ENCODE measurements around the gene SNRNP25.

SNRNP25 gene

DNA sequence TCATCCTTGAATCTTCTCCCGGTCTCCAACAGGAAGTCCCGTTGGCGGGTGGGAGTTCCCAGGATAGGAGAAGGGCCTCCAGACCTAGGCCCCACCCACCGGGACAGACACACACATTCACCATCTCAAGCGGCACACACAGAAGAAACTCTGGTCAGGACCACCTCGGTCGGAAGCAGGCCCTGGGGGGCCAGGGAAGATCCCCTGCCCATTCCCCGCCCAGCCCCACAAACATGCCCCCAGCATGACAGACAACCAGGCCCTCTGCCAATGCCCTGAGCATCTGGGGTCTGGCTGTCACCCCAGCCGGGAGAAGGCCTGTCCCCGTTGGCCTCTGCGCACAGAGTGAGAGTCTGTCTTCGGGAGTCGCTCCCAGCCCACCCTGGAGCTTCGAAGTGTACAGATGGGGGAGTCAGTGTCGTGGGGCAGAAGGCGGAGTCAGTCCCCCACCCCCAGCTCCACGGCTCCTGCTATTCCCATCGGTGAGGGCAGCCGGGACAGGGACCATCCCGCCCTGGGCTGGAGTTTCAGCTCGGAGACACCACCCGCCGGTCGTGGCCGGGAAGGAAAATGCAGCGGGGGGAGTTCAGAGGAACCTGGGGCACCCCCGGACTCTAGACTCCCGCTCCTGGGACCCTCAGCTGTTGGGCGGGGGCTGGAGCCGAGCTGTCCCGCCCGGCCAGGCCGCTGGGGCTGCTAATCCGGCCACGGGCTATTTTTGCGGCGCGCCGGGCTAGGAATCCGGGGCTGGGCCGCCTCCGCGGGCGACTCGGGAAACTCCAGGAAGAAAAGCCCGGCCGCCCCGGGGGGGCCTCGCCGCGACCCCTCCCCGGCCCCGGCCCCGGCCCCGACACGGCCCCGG, 18.1 kb downstream of the SNRNP25 start:
- no peak for DNase-seq
- Histone ChIP-seq H3K36me3 (ENCODE audit: control insufficient read depth, insufficient read depth, low read length) (no peaks in the 10 kb centered on the region), H3K27me3 (replicated peaks; ENCODE audit: control insufficient read depth, insufficient read depth, low read length, poor library complexity, severe bottlenecking) (peaks cover 7% of the 10 kb centered on the region), H3K4me3 (ENCODE audit: insufficient read depth, low read depth, low read length, poor library complexity, severe bottlenecking) (no peak overlapping the region), H3K4me1 (ENCODE audit: control insufficient read depth, insufficient read depth, low read length, poor library complexity, severe bottlenecking) (peaks cover 8% of the 10 kb centered on the region), H3K9me3 (ENCODE audit: control insufficient read depth, low read length) (no peaks in the 10 kb centered on the region), H3K27ac (ENCODE audit: insufficient read depth, low read length, poor library complexity, severe bottlenecking) (no peak overlapping the region)

DNA sequence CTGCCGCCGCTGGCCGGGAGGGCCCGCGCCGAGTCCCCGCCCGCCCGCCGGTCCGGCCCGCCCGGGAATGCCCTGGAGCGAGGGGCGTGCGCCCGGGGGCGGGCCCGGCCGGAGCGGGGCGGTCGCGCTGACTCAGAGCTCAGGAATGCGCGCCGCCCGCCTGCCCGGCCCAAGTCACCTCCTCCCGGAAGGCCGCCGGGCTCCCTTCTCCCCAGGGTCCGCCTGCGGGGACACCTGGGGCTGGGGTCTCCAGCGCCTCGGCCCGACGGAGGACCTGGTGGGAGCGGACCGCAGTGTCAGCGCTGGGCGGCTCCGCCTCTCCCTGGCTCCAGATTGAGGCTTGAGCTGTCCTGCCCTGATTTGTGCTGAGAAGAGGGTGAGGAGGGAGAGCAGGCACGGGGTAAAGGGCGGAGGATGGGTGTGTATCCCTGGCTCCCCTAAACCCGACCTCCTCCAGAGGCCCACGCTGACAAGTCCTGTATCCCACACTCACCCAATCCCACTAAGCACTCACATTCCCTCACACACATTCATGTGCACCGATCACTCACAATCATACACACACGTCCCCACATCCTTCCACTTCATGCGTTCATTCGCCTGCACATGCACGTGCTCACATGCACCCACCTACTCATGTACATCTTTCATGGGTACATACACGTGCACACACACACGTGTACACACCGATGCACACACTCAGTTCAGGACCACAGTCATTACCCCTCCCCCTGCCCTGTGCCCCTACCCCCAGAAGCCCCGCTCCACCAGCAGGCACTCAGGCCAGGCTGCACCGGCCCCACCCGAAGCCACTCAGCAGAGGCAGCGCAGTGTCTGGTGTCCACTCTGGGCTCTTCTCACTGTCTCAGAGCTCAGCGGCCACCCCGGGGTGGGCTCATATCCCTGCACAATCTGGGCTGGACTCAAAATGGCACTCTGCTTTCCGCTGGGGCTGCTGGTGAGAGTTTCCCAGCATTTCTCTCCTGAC, 19.2 kb downstream of the SNRNP25 start, which contains the start of gene RHBDF1:
Gene RHBDF1 (minus strand): TSS at position 71 of the 988 bp plus-strand sequence. CDS start 7,616 bp downstream, outside the sequence.
- no peak for DNase-seq
- H3K27ac ChIP-seq (ENCODE audit: insufficient read depth, low read length, poor library complexity, severe bottlenecking): no peak within 1 kb of the TSS
- H3K36me3 ChIP-seq (ENCODE audit: control insufficient read depth, insufficient read depth, low read length): no peaks in the 10 kb centered on the region
- H3K4me1 ChIP-seq (ENCODE audit: control insufficient read depth, insufficient read depth, low read length, poor library complexity, severe bottlenecking): peaks cover 15% of the 10 kb centered on the region
- no peaks in the 10 kb centered on the region for H3K9me3 ChIP-seq (ENCODE audit: control insufficient read depth, low read length)
- H3K27me3 ChIP-seq (replicated peaks; ENCODE audit: control insufficient read depth, insufficient read depth, low read length, poor library complexity, severe bottlenecking): peaks cover 7% of the 10 kb centered on the region
- H3K4me3 ChIP-seq (ENCODE audit: insufficient read depth, low read depth, low read length, poor library complexity, severe bottlenecking): no peak within 1 kb of the TSS

- peaks cover 23% of the 10 kb centered on the region for H3K4me1 ChIP-seq (ENCODE audit: control insufficient read depth, insufficient read depth, low read length, poor library complexity, severe bottlenecking)
- no peak overlapping the region for H3K4me3 ChIP-seq (ENCODE audit: insufficient read depth, low read depth, low read length, poor library complexity, severe bottlenecking)
- DNase-seq: no peak
- peaks cover 7% of the 10 kb centered on the region for H3K27me3 ChIP-seq (replicated peaks; ENCODE audit: control insufficient read depth, insufficient read depth, low read length, poor library complexity, severe bottlenecking)
- no peaks in the 10 kb centered on the region for H3K9me3 ChIP-seq (ENCODE audit: control insufficient read depth, low read length)
- no peak overlapping the region for H3K27ac ChIP-seq (ENCODE audit: insufficient read depth, low read length, poor library complexity, severe bottlenecking)
- no peaks in the 10 kb centered on the region for H3K36me3 ChIP-seq (ENCODE audit: control insufficient read depth, insufficient read depth, low read length)
Observed at GRCh38 chr16:74051-74746, 20.6 kb downstream of the SNRNP25 start.

- no peak overlapping the region for H3K4me3 ChIP-seq (ENCODE audit: insufficient read depth, low read depth, low read length, poor library complexity, severe bottlenecking)
- peaks cover 23% of the 10 kb centered on the region for H3K4me1 ChIP-seq (ENCODE audit: control insufficient read depth, insufficient read depth, low read length, poor library complexity, severe bottlenecking)
- H3K9me3 ChIP-seq (ENCODE audit: control insufficient read depth, low read length): no peaks in the 10 kb centered on the region
- no peak overlapping the region for H3K27ac ChIP-seq (ENCODE audit: insufficient read depth, low read length, poor library complexity, severe bottlenecking)
- no peaks in the 10 kb centered on the region for H3K36me3 ChIP-seq (ENCODE audit: control insufficient read depth, insufficient read depth, low read length)
- peaks cover 7% of the 10 kb centered on the region for H3K27me3 ChIP-seq (replicated peaks; ENCODE audit: control insufficient read depth, insufficient read depth, low read length, poor library complexity, severe bottlenecking)
- DNase-seq: no peak
Observed at GRCh38 chr16:74747-75334, 21.2 kb downstream of the SNRNP25 start.

DNA sequence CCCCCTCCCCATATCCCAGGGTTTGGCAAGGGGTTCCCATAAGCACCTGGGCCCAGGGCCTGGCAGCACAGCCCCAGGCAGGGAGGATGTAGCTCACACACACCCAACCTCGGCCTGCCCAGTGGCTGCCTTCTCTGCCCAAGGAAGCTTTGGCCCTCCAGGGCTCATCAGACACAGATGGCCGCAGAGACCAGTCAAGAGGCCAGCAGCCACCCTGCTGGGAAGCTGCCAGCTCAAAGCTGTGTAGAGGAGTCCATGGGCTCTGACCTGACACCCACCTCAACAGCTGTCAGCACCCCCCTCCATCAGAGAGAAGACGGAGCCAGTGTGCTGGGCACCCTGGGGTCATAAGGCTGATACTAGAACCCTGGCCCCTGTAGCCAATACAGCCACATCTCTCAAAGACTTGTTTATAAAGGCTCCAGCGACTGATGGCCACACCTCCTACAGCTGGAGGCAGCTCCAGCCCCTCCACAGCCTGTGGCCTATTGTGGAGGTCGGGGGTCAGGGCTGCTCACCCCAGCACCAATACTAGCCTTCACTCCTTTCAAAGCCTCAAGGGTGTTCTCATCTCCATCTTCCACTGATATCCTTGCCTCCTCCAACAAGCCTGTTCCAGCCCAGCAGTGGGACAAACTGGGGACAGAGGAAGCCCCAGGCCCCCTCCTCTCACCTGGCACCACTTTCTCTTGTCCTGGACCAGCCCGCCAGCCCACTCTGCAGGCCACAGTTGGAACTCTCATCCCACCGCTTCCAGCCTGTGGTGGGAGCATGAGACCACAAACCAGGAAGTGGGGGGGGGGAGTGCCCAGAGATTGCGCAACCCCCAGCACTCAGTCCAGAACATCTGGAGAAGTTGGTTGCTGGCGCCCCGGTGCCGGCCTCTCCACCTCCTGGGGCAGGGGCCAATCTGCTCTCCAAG, 22.2 kb downstream of the SNRNP25 start:
- Histone ChIP-seq H3K4me3 (ENCODE audit: insufficient read depth, low read depth, low read length, poor library complexity, severe bottlenecking) (no peak overlapping the region), H3K27me3 (replicated peaks; ENCODE audit: control insufficient read depth, insufficient read depth, low read length, poor library complexity, severe bottlenecking) (peaks cover 7% of the 10 kb centered on the region), H3K36me3 (ENCODE audit: control insufficient read depth, insufficient read depth, low read length) (no peaks in the 10 kb centered on the region), H3K4me1 (ENCODE audit: control insufficient read depth, insufficient read depth, low read length, poor library complexity, severe bottlenecking) (peaks cover 23% of the 10 kb centered on the region), H3K27ac (ENCODE audit: insufficient read depth, low read length, poor library complexity, severe bottlenecking) (no peak overlapping the region), H3K9me3 (ENCODE audit: control insufficient read depth, low read length) (no peaks in the 10 kb centered on the region)
- DNase-seq: peak in 1 of 3 donors; percentile 11

DNA sequence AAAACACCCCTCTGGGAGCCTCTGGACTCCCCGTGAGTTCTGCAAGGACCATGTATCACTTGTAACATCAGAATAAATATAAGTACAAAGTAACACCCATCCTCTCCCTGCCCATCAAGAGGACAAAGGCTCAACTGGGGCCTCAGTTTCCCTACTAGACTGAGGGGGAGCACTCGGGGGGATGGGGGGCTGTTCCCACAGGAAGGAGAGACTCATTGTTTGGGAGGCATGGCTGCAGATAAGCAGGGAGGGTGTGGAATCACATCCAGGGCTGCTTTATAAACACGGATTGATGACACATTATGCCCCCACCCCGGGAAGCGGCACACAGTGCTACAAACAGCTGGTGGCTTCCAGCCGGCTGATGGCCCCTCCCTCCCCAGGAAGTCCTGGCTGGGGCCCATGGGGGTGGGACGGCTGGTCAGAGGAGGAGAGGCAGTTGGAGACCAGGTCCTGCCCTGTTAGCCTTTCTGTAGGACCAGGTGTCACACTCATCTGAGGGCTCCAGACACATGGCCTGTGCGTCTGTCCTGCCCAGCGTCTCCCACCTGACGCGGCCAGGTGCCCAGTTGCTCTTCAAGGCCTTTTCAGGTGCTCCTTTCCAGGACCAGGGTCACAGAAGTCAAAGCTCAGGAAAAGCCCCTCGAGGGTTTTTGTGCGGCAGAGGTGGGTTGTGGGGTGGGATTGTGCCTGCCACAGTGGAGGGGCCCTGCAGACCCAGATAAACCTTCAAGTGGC, 23.1 kb downstream of the SNRNP25 start:
- peaks cover under 1% of the 10 kb centered on the region for H3K27me3 ChIP-seq (replicated peaks; ENCODE audit: control insufficient read depth, insufficient read depth, low read length, poor library complexity, severe bottlenecking)

GRCh38 chr16:77273-77806, 23.7 kb downstream of the SNRNP25 start:
- Histone ChIP-seq H3K27ac (ENCODE audit: insufficient read depth, low read length, poor library complexity, severe bottlenecking) (peak overlapping the region; percentile 53), H3K9me3 (ENCODE audit: control insufficient read depth, low read length) (no peaks in the 10 kb centered on the region), H3K27me3 (replicated peaks; ENCODE audit: control insufficient read depth, insufficient read depth, low read length, poor library complexity, severe bottlenecking) (no peaks in the 10 kb centered on the region), H3K4me1 (ENCODE audit: control insufficient read depth, insufficient read depth, low read length, poor library complexity, severe bottlenecking) (peaks cover 23% of the 10 kb centered on the region), H3K4me3 (ENCODE audit: insufficient read depth, low read depth, low read length, poor library complexity, severe bottlenecking) (peak overlapping the region; percentile 81), H3K36me3 (ENCODE audit: control insufficient read depth, insufficient read depth, low read length) (no peaks in the 10 kb centered on the region)
- peak in 2 of 3 donors; percentile 5 to 11 for DNase-seq

More for the DNA sequence above, 23.1 kb downstream of the SNRNP25 start:
- H3K4me1 ChIP-seq (ENCODE audit: control insufficient read depth, insufficient read depth, low read length, poor library complexity, severe bottlenecking): peaks cover 23% of the 10 kb centered on the region
- H3K36me3 ChIP-seq (ENCODE audit: control insufficient read depth, insufficient read depth, low read length): no peaks in the 10 kb centered on the region
- peak overlapping the region; percentile 81 for H3K4me3 ChIP-seq (ENCODE audit: insufficient read depth, low read depth, low read length, poor library complexity, severe bottlenecking)
- H3K9me3 ChIP-seq (ENCODE audit: control insufficient read depth, low read length): no peaks in the 10 kb centered on the region
- DNase-seq: no peak
- no peak overlapping the region for H3K27ac ChIP-seq (ENCODE audit: insufficient read depth, low read length, poor library complexity, severe bottlenecking)

GRCh38 chr16:77807-78443, 24.3 kb downstream of the SNRNP25 start, which contains the start of gene MPG:
Gene MPG (plus strand): TSS chr16:78225. CDS start chr16:78310, 85 bp downstream.
- Histone ChIP-seq H3K27me3 (replicated peaks; ENCODE audit: control insufficient read depth, insufficient read depth, low read length, poor library complexity, severe bottlenecking) (no peaks in the 10 kb centered on the region), H3K36me3 (ENCODE audit: control insufficient read depth, insufficient read depth, low read length) (no peaks in the 10 kb centered on the region), H3K4me1 (ENCODE audit: control insufficient read depth, insufficient read depth, low read length, poor library complexity, severe bottlenecking) (peaks cover 23% of the 10 kb centered on the region), H3K27ac (ENCODE audit: insufficient read depth, low read length, poor library complexity, severe bottlenecking) (peak within 1 kb of the TSS; percentile 53), H3K9me3 (ENCODE audit: control insufficient read depth, low read length) (no peaks in the 10 kb centered on the region), H3K4me3 (ENCODE audit: insufficient read depth, low read depth, low read length, poor library complexity, severe bottlenecking) (peak within 1 kb of the TSS; percentile 81)
- peak; percentile 63 to 77 (median 68) for DNase-seq

All from effector memory CD4-positive, alpha-beta T cell (primary cell).